HG03460 (cell line): ENCODE data around the gene SMIM28.
"Not testable (repeated sequence)": the region's sequence is repeated elsewhere in the genome, so short reads cannot be mapped to it uniquely, and the experiment has no call there.

ENCODE experiments used
- ATAC-seq: cut with Tn5 transposase; IDR thresholded peaks from one replicate; pipeline ENCODE4 v1.9.1; 2021; ENCODE audit not compliant: unreplicated experiment

The SMIM28 gene

GRCh38 chr6:138403801-138404665, 26.3 kb downstream of the SMIM28 start, which contains the start of gene HEBP2:
Gene HEBP2 (plus strand): TSS chr6:138404223. CDS start chr6:138404496, 273 bp downstream.
- ATAC-seq = peak; percentile 58

GRCh38 chr6:138404666-138405337, 27.1 kb downstream of the SMIM28 start:
- no peak for ATAC-seq

GRCh38 chr6:138405816-138406413, 28.2 kb downstream of the SMIM28 start:
- no peak for ATAC-seq

- no peak for ATAC-seq
Measured at GRCh38 chr6:138406443-138406842, 28.7 kb downstream of the SMIM28 start.

DNA sequence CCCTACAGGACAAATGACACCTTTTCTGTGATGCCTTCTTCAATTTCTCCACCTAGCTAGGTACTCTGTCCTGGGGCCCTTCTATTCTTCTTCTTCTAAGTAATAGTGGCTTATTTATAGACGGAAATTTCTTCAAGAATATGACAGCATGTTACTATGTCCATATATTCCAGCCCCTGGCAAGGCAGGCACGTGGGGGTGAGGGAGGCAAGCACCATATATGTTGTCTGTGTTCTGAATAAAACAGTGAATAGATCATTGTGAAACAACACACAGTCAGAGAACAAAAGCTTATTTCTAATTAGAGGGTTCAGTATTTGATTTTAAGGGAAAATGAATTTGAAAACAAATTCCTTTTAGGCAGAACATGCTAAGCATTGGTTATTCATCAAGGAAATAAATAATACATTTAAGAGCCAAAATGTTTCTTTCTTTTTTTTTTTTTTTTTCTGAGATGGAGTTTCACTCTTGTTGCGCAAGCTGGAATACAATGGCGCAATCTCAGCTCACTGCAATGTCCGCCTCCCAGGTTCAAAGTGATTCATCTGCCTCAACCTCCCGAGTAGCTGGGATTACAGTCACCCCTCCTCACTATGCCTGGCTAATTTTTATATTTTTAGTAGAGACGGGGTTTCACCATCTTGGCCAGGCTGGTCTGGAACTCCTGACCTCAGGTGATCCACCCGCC, 32.5 kb downstream of the SMIM28 start:
- no peak for ATAC-seq

- ATAC-seq = no peak
Measured at GRCh38 chr6:138410972-138411880, 33.5 kb downstream of the SMIM28 start.

GRCh38 chr6:138415125-138415524, 37.4 kb downstream of the SMIM28 start:
- ATAC-seq = no peak

DNA sequence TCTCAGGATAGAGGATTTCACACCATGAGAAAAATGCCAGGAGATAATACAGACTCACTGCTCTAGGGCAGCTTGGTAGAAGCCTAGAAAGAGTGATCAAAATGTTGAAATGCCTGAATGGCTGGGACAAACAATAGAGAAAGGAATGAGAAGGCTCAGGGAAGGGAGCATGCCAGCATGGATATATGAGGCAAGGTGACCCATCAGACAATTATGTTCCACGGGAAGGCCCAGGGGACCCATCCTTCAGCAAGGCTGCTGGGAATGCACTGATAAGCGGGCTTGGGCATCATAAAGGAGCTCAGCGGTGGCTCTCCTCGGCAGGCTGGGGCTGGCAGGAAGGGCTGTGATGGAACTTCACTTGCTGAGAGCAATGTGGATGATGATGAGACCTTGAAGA, 38.5 kb downstream of the SMIM28 start:
- ATAC-seq = no peak

DNA sequence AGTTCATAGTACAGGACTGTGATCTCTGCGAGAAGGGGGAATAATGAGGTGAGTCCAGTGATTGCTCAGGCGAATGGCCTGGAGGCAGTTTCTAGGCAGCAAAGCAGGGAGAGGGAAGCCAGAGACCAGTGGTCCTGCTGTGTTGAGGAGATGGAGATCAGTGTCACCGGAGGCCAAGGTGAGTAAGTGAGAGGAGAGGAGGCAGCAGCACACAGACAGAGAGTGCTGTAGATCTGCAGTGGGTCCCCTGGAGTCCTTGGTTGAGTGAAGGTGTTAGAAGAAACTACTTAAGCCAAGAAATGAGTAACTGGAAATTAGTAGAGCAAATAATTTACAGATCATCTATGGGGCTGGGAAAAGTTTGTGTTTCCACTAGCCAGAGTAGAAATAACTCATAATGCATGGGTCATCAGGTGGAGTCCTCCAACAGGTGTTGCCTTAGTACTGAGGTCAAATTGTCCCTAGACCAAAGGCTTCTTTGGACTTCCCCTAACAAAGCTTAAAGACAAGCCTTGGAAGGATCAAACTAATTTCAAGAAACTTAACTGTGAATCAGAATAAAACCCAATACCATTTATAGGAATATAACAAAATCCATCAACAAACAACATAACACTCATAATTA, 39.9 kb downstream of the SMIM28 start:
- no peak for ATAC-seq

DNA sequence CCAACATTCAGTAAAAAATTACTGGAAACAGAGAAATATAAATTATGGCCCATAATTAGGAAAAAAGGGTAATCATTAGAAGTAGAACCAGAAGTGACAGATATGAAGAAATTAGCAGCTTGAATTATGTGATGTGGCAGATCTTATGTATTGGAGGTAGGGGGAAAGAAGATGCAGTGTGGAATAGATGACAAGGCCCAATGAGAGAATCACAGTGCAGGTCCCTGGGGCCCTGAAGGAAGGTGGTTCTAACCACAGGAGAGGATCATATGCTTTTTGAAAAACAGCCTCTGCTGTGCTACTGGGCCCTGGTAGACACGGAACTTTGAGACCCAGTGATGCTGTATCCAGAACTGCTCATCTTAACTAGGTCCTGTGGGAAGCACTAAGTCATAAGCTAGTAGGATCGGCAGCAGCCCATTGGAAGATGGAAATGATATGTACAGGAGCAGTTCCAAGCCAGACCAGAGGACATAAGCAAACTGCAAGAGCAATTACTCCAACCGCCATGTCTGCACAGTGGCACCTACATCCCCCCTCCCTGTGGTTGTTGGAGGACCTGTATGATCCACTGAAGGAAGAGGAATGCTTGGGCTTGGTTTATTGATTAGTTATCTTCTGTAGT, 40.5 kb downstream of the SMIM28 start:
- no peak for ATAC-seq

GRCh38 chr6:138419766-138420165, 42.1 kb downstream of the SMIM28 start:
- ATAC-seq = no peak

DNA sequence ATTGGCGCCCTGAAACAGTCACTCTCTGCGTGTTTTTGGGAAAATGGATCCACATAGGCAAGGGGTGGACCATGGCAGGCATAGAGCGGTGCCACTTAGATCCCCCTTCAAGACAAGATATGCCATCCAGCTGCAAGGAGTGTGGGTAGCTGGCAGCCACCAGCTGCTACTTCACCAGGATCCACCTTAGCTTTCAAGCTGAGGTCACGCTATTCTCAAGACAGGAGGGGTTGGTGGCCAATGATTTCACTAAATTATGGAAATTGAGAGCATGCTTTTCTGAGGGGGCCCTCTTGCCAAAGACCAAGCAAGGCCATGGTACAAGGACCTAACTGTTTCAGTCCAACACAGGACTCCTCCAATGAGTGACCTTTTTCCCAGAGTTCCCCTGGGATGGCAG, 42.7 kb downstream of the SMIM28 start:
- ATAC-seq = no peak

DNA sequence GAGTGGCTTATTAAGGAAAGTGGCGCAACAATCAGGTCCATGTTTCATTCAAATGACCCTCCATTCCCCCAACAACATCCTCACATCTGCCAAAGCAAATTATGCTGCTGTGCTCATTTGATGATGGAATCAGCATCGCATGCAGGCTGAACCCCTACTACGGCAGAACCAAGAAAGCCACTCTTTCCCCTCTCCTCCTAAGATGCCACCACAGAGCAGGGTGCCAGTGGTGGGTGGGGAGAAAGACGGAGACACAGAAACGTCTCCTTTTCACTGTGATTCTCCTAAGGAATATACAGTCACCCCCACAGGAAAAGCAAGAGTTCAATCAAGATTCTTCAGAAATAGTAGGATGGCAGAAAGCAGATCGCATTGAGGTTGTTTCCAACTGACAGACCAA, 43.4 kb downstream of the SMIM28 start:
- no peak for ATAC-seq

- no peak for ATAC-seq
Measured at GRCh38 chr6:138421608-138422007, 43.9 kb downstream of the SMIM28 start.

DNA sequence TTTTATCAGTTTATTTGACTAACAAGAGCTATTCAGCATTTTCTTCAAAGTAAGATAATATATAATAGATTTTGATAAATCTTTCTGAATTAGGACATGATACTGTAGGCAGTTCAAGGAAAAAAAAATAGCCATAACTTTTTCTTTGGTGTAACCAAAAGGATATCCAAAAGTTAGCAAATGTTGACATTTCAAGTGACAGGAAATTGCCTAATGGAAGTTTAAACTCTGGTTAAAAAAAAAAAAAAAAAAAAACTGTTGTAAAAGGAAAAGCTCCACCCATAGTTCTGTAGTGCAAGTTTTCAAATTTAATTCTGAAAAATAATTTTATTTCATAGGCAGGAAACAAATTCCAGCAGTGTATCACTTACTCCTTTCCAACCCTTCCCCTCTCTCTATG, 45.2 kb downstream of the SMIM28 start:
- no peak for ATAC-seq

GRCh38 chr6:138424004-138424904, 46.5 kb downstream of the SMIM28 start:
- ATAC-seq = no peak

- ATAC-seq = not testable (repeated sequence)
Measured at GRCh38 chr6:138425256-138425655, 47.6 kb downstream of the SMIM28 start.

GRCh38 chr6:138426500-138427123, 48.9 kb downstream of the SMIM28 start:
- ATAC-seq = no peak
